IMR-90 (cell line): ENCODE data around the gene CSNK1G2.

Source experiments
- BHLHE40 ChIP-seq: fragments of 150-350 bp; IDR thresholded peaks from 2 replicates; pipeline ENCODE4 v1.6.1; 2016; ENCODE audit warnings: mild to moderate bottlenecking, low read depth, low read length
- CEBPB ChIP-seq: IDR thresholded peaks from 2 replicates; pipeline ENCODE4 v1.6.1; 2012; ENCODE audit warnings: low read depth, low read length, improper control_type of control experiment
- CHD1 ChIP-seq: IDR thresholded peaks from 2 replicates; pipeline ENCODE4 v1.6.1; 2012; ENCODE audit warnings: low read depth, low read length, improper control_type of control experiment
- CTCF ChIP-seq: conservative IDR thresholded peaks from 2 replicates; pipeline ENCODE4 v1.5.1; 2012; ENCODE audit warnings: mild to moderate bottlenecking, low read depth, low read length, improper control_type of control experiment
- ELK1 ChIP-seq: fragments of 150-350 bp; IDR thresholded peaks from 2 replicates; pipeline ENCODE4 v1.6.1; 2016; ENCODE audit warnings: low read depth, mild to moderate bottlenecking, low read length, moderate library complexity, borderline replicate concordance
- FOS ChIP-seq: fragments of 150-350 bp; IDR thresholded peaks from 2 replicates; pipeline ENCODE4 v1.6.1; 2016; ENCODE audit warnings: low read depth, low read length
- MAFK ChIP-seq: IDR thresholded peaks from 2 replicates; pipeline ENCODE4 v1.6.1; 2012; ENCODE audit warnings: low read depth, low read length, improper control_type of control experiment
- MXI1 ChIP-seq: IDR thresholded peaks from 2 replicates; pipeline ENCODE4 v1.6.1; 2012; ENCODE audit warnings: low read depth, mild to moderate bottlenecking, low read length, moderate library complexity, borderline replicate concordance
- POLR2A ChIP-seq: IDR thresholded peaks from 2 replicates; pipeline ENCODE4 v1.6.1; 2012; ENCODE audit warnings: mild to moderate bottlenecking, low read depth, low read length
- RAD21 ChIP-seq: IDR thresholded peaks from 2 replicates; pipeline ENCODE4 v1.6.1; 2012; ENCODE audit warnings: low read length, improper control_type of control experiment
- RCOR1 ChIP-seq: IDR thresholded peaks from 2 replicates; pipeline ENCODE4 v1.6.1; 2012; ENCODE audit warnings: mild to moderate bottlenecking, low read length, improper control_type of control experiment; ENCODE audit not compliant: insufficient replicate concordance
- RFX5 ChIP-seq: IDR thresholded peaks from 2 replicates; pipeline ENCODE4 v1.8.0; 2012; ENCODE audit warnings: low read depth, mild to moderate bottlenecking, low read length, moderate library complexity
- SMC3 ChIP-seq: fragments of 150-350 bp; IDR thresholded peaks from 2 replicates; pipeline ENCODE4 v1.6.1; 2016; ENCODE audit warnings: low read depth, mild to moderate bottlenecking, antibody characterized with exemption, low read length, moderate library complexity
- USF2 ChIP-seq: fragments of 150-350 bp; IDR thresholded peaks from 2 replicates; pipeline ENCODE4 v1.6.1; 2017; ENCODE audit warnings: mild to moderate bottlenecking, antibody characterized with exemption, low read length, low read depth

GRCh38 chr19:1970003-1970805, 29.2 kb downstream of the CSNK1G2 start:
- TF ChIP-seq CTCF (no peak), BHLHE40 (no peak), RFX5 (no peak), RAD21 (no peak), POLR2A (no peak), SMC3 (no peak), MXI1 (no peak), FOS (no peak), CEBPB (no peak), USF2 (no peak), CHD1 (no peak), RCOR1 (no peak), MAFK (no peak), ELK1 (no peak)
